ENCODE data around the gene OR4K13.

OR4K13 gene

GRCh38 chr14:20035938-20036337 is at the start of gene OR4K13:
Gene OR4K13 (minus strand): TSS chr14:20036038. CDS start chr14:20034758, 1,280 bp downstream.
- DNase-seq: no peak

GRCh38 chr14:20059745-20060144 is 23.9 kb upstream of the OR4K13 start, which contains the start of gene OR4L1:
Gene OR4L1 (plus strand): TSS chr14:20060045. CDS start chr14:20060045, 0 bp downstream.
- no peak for DNase-seq

GRCh38 chr14:20048202-20048601 is 12.4 kb upstream of the OR4K13 start:
- DNase-seq: no peak

GRCh38 chr14:20044243-20044642 is 8.4 kb upstream of the OR4K13 start:
- no peak for DNase-seq

DNA sequence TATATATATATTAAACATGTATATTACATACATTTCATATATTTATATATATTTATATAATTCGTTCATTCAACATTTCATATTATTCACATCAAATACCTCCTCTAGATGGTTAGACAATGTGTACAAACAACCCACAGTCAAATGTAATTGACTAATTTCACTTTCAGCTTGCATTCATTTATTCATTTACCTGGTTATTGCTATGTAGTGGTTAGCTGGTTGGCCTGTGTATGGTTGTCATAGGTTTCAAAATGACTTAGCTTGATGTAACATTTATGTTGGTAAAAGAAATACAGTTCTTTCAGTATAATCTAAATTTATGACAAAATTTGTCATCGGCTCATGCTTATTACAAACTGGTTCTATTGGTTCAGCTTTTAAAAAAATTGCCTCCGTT is 389 bp downstream of the OR4K13 start:
- no peak for DNase-seq

GRCh38 chr14:20031058-20031457 is 4.8 kb downstream of the OR4K13 start:
- DNase-seq: no peak

- DNase-seq: no peak
Observed at GRCh38 chr14:20019257-20019865, 16.5 kb downstream of the OR4K13 start, which contains the start of gene OR4K14. Gene OR4K14 (minus strand): TSS chr14:20019307. CDS start chr14:20015193, 4,114 bp downstream.

GRCh38 chr14:20008156-20008555 is 27.7 kb downstream of the OR4K13 start:
- no peak for DNase-seq

- DNase-seq: no peak
Observed at GRCh38 chr14:20002319-20002718, 33.5 kb downstream of the OR4K13 start.

DNA sequence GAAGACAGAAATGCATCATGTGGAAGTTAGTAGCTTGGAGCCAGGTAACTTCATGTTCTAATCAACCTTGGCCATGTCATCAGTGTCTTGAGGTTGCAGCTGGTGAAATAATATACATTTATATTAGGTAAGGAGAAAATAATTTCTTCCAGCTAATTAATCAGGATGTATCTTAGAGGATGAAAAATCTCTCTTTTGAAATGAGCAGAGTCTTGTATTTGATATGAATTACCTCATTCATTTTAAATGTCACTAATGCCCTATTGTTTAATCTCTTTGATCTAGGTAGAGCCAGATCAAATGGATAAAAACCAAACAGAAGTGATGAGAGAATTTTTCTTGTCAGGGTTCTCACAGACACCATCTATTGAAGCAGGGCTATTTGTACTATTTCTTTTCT is 34.0 kb downstream of the OR4K13 start, which contains the start of gene OR4Q2:
OR4Q2 (plus strand) TSS at position 301 of the 400 bp plus-strand sequence.
- no peak for DNase-seq

DNA sequence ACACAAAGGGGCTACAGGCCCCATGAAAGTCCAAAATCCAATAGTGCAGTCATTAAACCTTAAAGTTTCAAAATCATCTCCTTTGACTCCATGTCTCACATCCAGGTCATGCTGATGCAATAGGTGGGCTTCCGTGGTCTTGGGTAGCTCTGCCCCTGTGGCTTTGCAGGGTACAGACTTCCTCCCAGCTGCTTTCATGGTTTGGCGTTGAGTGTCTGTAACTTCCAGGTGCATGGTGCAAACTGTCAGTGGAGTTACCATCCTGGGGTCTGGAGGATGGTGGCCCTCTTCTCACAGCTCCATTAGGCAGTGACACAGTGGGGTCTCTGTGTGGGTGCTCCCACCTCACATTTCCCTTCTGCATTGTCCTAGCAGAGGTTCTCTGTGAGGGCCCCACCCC is 42.4 kb downstream of the OR4K13 start:
- DNase-seq: no peak

All from cerebellar nuclear complex (tissue), 1 donor.